ENCODE measurements around the gene AUTS2.

- no peak for TF ChIP-seq POLR2A (IDR thresholded peaks at IDR 0.05)
- TF ChIP-seq CTCF (IDR thresholded peaks at IDR 0.05): no peak
These were observed 24.7 kb downstream of the AUTS2 start for GRCh38 chr7:69622960-69623359.

Measured in vagina (tissue), 2 donors.